Measurements from ENCODE around the gene CHURC1. TPM values are rescaled to one million over a fixed set of nuclear protein-coding genes. Genes with fewer than 3 reads are reported as not detected.
"Not testable (repeated sequence)": the region's sequence is repeated elsewhere in the genome, so short reads cannot be mapped to it uniquely, and the experiment has no call there.

CHURC1 gene
- total RNA-seq, 4 donors from 2014 or later, result 35.1 to 121 (median 62.4) TPM

DNA sequence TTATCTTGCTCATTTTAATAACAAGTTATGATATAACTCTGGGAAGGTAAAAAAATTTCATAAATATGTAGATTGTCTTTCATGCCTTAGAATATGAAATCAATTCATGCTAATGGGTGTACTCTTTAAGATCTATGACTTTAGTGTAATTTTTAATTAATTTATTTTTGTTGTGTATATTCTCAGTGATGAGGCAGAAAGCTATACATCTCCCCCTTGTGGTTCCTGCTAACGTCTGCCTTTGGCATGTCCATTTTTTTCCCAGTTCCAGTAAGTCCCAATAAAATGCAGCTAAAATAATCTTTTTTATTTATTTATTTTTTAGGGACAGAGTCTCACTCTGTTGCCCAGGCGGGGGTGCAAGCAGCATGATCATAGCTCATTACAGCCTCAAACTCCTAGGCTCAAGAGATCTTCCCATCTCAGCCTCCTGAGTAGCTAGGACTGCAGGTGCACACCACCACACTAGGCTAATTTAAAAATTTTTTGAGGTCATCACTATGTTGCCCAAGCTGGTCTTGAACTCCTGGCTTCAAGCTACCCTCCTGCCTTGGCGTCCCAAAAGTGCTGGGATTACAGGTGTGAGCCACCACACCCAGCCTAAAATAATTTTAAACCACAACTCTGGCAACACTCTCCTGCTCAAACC is 3.3 kb upstream of the CHURC1 start:
- H3K4me3 ChIP-seq, result no peak overlapping the region
- no peak overlapping the region for H3K27ac ChIP-seq
- H3K36me3 ChIP-seq, result no peaks in the 10 kb centered on the region
- H3K27me3 ChIP-seq, result no peaks in the 10 kb centered on the region
- H3K4me1 ChIP-seq, result no peaks in the 10 kb centered on the region
- intact Hi-C loops (cut with DNase I; ENCODE audit: low total_unique reads), result no loop called here
- no peak for DNase-seq
- TF ChIP-seq, protein P1, sequence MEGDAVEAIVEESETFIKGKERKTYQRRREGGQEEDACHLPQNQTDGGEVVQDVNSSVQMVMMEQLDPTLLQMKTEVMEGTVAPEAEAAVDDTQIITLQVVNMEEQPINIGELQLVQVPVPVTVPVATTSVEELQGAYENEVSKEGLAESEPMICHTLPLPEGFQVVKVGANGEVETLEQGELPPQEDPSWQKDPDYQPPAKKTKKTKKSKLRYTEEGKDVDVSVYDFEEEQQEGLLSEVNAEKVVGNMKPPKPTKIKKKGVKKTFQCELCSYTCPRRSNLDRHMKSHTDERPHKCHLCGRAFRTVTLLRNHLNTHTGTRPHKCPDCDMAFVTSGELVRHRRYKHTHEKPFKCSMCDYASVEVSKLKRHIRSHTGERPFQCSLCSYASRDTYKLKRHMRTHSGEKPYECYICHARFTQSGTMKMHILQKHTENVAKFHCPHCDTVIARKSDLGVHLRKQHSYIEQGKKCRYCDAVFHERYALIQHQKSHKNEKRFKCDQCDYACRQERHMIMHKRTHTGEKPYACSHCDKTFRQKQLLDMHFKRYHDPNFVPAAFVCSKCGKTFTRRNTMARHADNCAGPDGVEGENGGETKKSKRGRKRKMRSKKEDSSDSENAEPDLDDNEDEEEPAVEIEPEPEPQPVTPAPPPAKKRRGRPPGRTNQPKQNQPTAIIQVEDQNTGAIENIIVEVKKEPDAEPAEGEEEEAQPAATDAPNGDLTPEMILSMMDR (IDR thresholded peaks at IDR 0.05), result peak in 3 of 4 experiments; percentile 24 to 41 (median 31)
- no peak for TF ChIP-seq POLR2A (IDR thresholded peaks at IDR 0.05)
- H3K9me3 ChIP-seq, result no peaks in the 10 kb centered on the region

DNA sequence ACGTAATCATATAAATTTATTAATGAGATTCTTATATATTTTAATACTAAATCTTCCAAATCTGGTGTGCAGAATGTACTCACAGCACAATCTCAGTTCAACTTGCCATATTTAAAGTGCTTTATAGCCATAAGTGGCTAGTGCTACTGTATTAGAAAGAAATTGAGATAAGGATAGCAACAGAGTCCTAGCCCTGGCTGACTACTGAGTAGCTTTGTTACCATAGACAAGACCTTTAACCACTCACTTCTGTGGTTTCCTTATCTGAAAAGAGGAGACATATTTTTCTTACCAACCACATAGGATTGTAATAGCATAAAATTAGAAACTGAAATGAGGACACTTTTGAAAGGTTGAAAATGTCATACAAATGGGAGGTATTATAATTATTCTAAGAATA is 2.0 kb upstream of the CHURC1 start:
- no peak for DNase-seq
- Histone ChIP-seq H3K9me3 (no peaks in the 10 kb centered on the region), H3K27me3 (no peaks in the 10 kb centered on the region), H3K27ac (no peak overlapping the region), H3K4me1 (no peaks in the 10 kb centered on the region), H3K36me3 (no peaks in the 10 kb centered on the region), H3K4me3 (no peak overlapping the region)
- TF ChIP-seq, protein P1 (IDR thresholded peaks at IDR 0.05), result no peak
- TF ChIP-seq POLR2A (IDR thresholded peaks at IDR 0.05), result no peak
- intact Hi-C loops (cut with DNase I; ENCODE audit: low total_unique reads), result no loop called here

DNA sequence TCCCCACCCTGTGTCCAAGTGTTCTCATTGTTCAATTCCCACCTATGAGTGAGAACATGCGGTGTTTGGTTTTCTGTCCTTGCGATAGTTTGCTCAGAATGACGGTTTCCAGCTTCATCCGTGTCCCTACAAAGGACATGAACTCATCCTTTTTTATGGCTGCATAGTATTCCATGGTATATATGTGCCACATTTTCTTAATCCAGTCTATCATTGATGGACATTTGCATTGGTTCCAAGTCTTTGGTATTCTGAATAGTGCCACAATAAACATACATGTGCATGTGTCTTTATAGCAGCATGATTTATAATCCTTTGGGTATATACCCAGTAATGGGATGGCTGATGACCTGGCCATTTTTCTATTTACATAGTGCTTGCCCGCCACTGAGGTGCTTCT is 778 bp upstream of the CHURC1 start:
- H3K36me3 ChIP-seq; intact Hi-C loops (cut with DNase I; ENCODE audit: low total_unique reads); H3K9me3 ChIP-seq; H3K27me3 ChIP-seq; DNase-seq; H3K4me1 ChIP-seq: not testable (repeated sequence)
- H3K4me3 ChIP-seq, result peak overlapping the region in 1 of 2 donors; percentile 93
- H3K27ac ChIP-seq, result peak overlapping the region; percentile 86 to 93

DNA sequence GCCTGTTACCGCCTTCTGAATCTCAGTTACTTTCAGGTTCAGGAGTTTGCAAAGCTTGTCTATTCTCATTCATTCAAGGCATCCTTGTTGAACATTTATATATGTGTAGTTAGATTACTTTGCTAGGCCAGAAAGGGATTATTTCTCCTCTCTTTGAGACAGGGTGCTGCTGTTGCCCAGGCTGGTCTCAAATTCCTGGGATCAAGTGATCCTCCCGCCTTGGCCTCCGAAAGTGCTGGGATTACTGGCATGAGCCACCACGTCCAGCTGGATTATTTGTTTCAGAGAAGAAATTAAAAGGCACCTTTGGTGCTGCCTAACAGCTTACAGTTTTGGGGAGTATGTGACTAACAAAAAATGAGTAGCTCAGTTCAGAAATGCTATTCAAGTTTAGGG is 772 bp downstream of the CHURC1 start:
- Histone ChIP-seq H3K4me1 (no peaks in the 10 kb centered on the region), H3K27me3 (no peaks in the 10 kb centered on the region), H3K36me3 (no peaks in the 10 kb centered on the region), H3K4me3 (peak overlapping the region; percentile 90 to 93), H3K9me3 (no peaks in the 10 kb centered on the region), H3K27ac (peak overlapping the region; percentile 86 to 93)
- no peak for TF ChIP-seq POLR2A (IDR thresholded peaks at IDR 0.05)
- TF ChIP-seq, protein P1 (IDR thresholded peaks at IDR 0.05), result no peak
- DNase-seq, result no peak
- intact Hi-C loops (cut with DNase I; ENCODE audit: low total_unique reads), result no loop called here

DNA sequence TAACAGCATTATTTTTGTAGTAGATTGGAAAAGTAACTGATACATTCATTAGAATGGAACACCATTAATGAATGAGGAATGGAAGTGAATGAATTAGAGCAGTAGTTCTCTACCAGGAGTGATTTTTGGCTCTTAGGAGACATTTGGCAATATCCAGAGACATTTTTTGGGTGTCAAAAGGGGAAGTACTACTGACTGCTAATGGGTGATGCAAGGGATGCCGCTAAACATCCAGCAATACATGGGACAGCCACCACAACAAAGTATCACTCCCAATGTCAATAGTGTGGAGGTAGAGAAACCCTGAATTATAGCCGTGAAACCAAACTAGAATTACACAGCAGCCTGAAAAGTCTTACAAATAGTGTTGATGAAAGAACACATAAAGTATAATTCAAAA is 1.5 kb downstream of the CHURC1 start:
- intact Hi-C loops (cut with DNase I; ENCODE audit: low total_unique reads), result no loop called here
- Histone ChIP-seq H3K27me3 (no peaks in the 10 kb centered on the region), H3K4me1 (no peaks in the 10 kb centered on the region), H3K27ac (no peak overlapping the region), H3K4me3 (no peak overlapping the region), H3K9me3 (no peaks in the 10 kb centered on the region), H3K36me3 (no peaks in the 10 kb centered on the region)
- TF ChIP-seq, protein P1 (IDR thresholded peaks at IDR 0.05), result no peak
- TF ChIP-seq POLR2A (IDR thresholded peaks at IDR 0.05), result no peak
- DNase-seq, result no peak

DNA sequence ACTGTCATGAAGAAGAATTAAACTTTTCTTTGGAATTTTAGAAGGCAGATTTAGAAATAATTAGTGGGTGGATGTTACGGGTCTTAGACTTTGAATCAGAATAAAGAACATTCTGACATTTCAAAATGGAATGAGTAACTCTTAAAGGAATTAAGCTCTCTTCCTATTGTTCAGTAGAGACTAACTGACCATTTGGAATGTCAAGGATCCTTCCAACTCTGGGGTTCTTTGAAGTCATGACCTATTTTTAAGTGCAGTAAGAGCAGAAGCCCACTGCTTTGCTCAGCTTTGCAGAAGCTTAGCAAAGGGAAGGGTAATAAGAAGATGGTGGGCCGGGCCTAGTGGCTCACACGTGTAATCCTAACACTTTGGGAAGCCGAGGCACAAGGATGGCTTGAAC is 4.0 kb downstream of the CHURC1 start:
- Histone ChIP-seq H3K4me1 (no peaks in the 10 kb centered on the region), H3K27ac (no peak overlapping the region)
- intact Hi-C loops (cut with DNase I; ENCODE audit: low total_unique reads), result no loop called here

More for the DNA sequence above, 4.0 kb downstream of the CHURC1 start:
- DNase-seq, result no peak
- TF ChIP-seq POLR2A (IDR thresholded peaks at IDR 0.05), result no peak
- TF ChIP-seq, protein P1 (IDR thresholded peaks at IDR 0.05), result no peak
- H3K36me3 ChIP-seq, result no peaks in the 10 kb centered on the region
- no peak overlapping the region for H3K4me3 ChIP-seq
- no peaks in the 10 kb centered on the region for H3K9me3 ChIP-seq
- no peaks in the 10 kb centered on the region for H3K27me3 ChIP-seq

All from uterus (tissue), 4 donors.